ENCODE results near the gene GPHN.
"Not testable (repeated sequence)": the region's sequence is repeated elsewhere in the genome, so short reads cannot be mapped to it uniquely, and the experiment has no call there.

The GPHN gene

GRCh38 chr14:66543996-66544395, 36.0 kb downstream of the GPHN start:
- Histone ChIP-seq H3K4me3 (no peak overlapping the region), H3K27ac (no peak overlapping the region), H3K4me1 (peaks cover 0 to 10% (median 0%) of the 10 kb centered on the region in 4 donors), H3K36me3 (no peaks in the 10 kb centered on the region), H3K9me3 (no peaks in the 10 kb centered on the region), H3K27me3 (no peaks in the 10 kb centered on the region)
- no peak for DNase-seq
- TF ChIP-seq, protein P1, sequence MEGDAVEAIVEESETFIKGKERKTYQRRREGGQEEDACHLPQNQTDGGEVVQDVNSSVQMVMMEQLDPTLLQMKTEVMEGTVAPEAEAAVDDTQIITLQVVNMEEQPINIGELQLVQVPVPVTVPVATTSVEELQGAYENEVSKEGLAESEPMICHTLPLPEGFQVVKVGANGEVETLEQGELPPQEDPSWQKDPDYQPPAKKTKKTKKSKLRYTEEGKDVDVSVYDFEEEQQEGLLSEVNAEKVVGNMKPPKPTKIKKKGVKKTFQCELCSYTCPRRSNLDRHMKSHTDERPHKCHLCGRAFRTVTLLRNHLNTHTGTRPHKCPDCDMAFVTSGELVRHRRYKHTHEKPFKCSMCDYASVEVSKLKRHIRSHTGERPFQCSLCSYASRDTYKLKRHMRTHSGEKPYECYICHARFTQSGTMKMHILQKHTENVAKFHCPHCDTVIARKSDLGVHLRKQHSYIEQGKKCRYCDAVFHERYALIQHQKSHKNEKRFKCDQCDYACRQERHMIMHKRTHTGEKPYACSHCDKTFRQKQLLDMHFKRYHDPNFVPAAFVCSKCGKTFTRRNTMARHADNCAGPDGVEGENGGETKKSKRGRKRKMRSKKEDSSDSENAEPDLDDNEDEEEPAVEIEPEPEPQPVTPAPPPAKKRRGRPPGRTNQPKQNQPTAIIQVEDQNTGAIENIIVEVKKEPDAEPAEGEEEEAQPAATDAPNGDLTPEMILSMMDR (IDR thresholded peaks at IDR 0.05): no peak
- intact Hi-C loops (cut with DNase I; ENCODE audit: low total_unique reads): no loop called here

- H3K27ac ChIP-seq; H3K4me3 ChIP-seq; H3K27me3 ChIP-seq; intact Hi-C loops (cut with DNase I; ENCODE audit: low total_unique reads); DNase-seq; H3K4me1 ChIP-seq; H3K9me3 ChIP-seq; H3K36me3 ChIP-seq: not testable (repeated sequence)
Measured at GRCh38 chr14:66545191-66545590, 37.2 kb downstream of the GPHN start.

DNA sequence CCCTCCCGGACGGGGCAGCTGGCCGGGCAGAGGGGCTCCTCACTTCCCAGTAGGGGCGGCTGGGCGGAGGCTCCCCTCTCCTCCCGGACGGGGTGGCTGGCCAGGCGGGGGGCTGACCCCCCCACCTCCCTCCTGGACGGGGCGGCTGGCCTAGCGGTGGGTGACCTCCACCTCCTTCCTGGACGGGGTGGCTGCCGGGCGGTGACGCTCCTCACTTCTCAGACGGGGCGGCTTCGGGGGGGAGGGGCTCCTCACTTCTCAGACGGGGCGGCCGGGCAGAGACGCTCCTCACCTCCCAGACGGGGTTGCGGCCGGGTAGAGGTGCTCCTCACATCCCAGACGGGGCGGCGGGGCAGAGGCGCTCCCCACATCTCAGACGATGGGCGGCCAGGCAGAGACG, 37.8 kb downstream of the GPHN start:
- DNase-seq; intact Hi-C loops (cut with DNase I; ENCODE audit: low total_unique reads); H3K9me3 ChIP-seq; H3K27me3 ChIP-seq; H3K36me3 ChIP-seq; H3K4me1 ChIP-seq; H3K27ac ChIP-seq; H3K4me3 ChIP-seq: not testable (repeated sequence)

DNA sequence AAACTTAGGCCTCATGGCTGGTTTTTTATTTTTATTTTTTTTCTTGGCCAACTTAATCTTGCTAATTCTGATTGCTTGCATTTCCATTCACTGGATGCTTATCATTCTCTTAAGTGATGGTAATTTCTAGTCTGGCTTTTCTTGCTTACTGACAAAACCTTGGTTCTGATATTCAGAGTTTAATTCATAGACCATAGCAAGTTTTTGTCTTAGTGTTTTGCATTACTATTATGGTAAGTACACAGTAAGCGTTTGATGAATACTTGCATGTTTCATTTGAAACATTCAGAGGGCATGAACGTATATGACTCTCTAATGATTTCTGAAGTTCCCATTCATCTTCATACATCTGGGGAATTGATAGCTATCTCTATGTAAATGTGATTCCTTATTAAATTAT, 55.8 kb downstream of the GPHN start:
- Histone ChIP-seq H3K4me1 (peaks cover 0 to 3% (median 0%) of the 10 kb centered on the region in 4 donors), H3K36me3 (no peaks in the 10 kb centered on the region), H3K4me3 (no peak overlapping the region), H3K27me3 (no peaks in the 10 kb centered on the region), H3K27ac (no peak overlapping the region), H3K9me3 (no peaks in the 10 kb centered on the region)
- TF ChIP-seq, protein P1 (IDR thresholded peaks at IDR 0.05): no peak
- DNase-seq: no peak
- intact Hi-C loops (cut with DNase I; ENCODE audit: low total_unique reads): no loop called here

DNA sequence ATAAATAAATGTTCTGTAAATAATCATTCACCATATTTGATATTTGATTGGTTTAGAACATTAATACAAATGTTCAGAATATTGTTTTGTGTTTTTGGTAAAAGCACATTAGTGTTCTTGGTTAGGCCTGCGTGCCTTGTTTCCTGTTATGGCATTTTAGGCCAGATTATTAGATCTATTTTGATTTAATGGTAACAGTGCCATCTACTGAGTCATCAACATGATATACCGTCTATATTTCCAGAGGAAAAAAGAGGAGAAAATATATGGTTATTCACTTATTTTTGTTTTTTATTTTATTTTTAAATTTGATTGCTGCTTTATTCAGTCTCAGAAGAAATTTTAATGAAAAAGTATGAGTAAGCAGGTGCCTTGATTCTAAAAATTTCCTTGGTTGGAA, 60.3 kb downstream of the GPHN start:
- Histone ChIP-seq H3K4me3 (no peak overlapping the region), H3K4me1 (peaks cover 0 to 3% (median 0%) of the 10 kb centered on the region in 4 donors), H3K27me3 (no peaks in the 10 kb centered on the region), H3K9me3 (no peaks in the 10 kb centered on the region), H3K27ac (no peak overlapping the region), H3K36me3 (no peaks in the 10 kb centered on the region)
- TF ChIP-seq, protein P1 (IDR thresholded peaks at IDR 0.05): no peak
- intact Hi-C loops (cut with DNase I; ENCODE audit: low total_unique reads): no loop called here
- DNase-seq: no peak

GRCh38 chr14:66572826-66573225, 64.9 kb downstream of the GPHN start:
- intact Hi-C loops (cut with DNase I; ENCODE audit: low total_unique reads): no loop called here
- Histone ChIP-seq H3K9me3 (peaks cover 0 to 21% (median 20%) of the 10 kb centered on the region in 3 donors), H3K27me3 (no peaks in the 10 kb centered on the region), H3K36me3 (no peaks in the 10 kb centered on the region), H3K4me3 (no peak overlapping the region), H3K4me1 (no peaks in the 10 kb centered on the region), H3K27ac (no peak overlapping the region)
- TF ChIP-seq, protein P1 (IDR thresholded peaks at IDR 0.05): no peak
- no peak for DNase-seq

- TF ChIP-seq, protein P1 (IDR thresholded peaks at IDR 0.05): no peak
- peaks cover 0 to 21% (median 20%) of the 10 kb centered on the region in 3 donors for H3K9me3 ChIP-seq
- no peaks in the 10 kb centered on the region for H3K4me1 ChIP-seq
- no peak overlapping the region for H3K4me3 ChIP-seq
- H3K27me3 ChIP-seq: no peaks in the 10 kb centered on the region
- H3K36me3 ChIP-seq: no peaks in the 10 kb centered on the region
- H3K27ac ChIP-seq: no peak overlapping the region
- no peak for DNase-seq
- intact Hi-C loops (cut with DNase I; ENCODE audit: low total_unique reads): no loop called here
Measured at GRCh38 chr14:66575014-66575413, 67.1 kb downstream of the GPHN start.
